AG04450 (cell line): ENCODE measurements around the gene ACACB. TPM values are rescaled to one million over a fixed set of nuclear protein-coding genes. Genes with fewer than 3 reads are reported as not detected.

Experiments
- CTCF ChIA-PET: fragments of 300-600, 350-600 bp; formaldehyde crosslinking; extraction: SDS; loops from one replicate; lab custom pipeline; 2022; ENCODE audit warnings: antibody characterized with exemption, inconsistent platforms; lab: Charles Lee
- POLR2A ChIA-PET: fragments of 350-600 bp; formaldehyde crosslinking; extraction: SDS; loops from one replicate; lab custom pipeline; 2021; ENCODE audit warnings: antibody characterized with exemption, inconsistent platforms; lab: Yijun Ruan, JAX
- DNase-seq: peaks from one replicate; pipeline ENCODE4 v3.0.0-alpha.2; 2011; ENCODE audit warnings: low read depth, low spot score
- H3K27ac ChIP-seq: one replicate; pipeline ENCODE4 v1.5.1; 2012; ENCODE audit warnings: low read depth, low read length, control low read depth
- H3K27me3 ChIP-seq: one replicate; pipeline ENCODE4 v1.6.0; 2012; ENCODE audit warnings: low read length; ENCODE audit not compliant: control insufficient read depth, insufficient read depth
- H3K4me3 ChIP-seq: 2 replicates; pipeline ENCODE4 v1.5.1; 2011; ENCODE audit warnings: mild to moderate bottlenecking, low read depth, low read length, control low read depth
- H3K9me3 ChIP-seq: 2 replicates; pipeline ENCODE4 v1.5.1; 2012; ENCODE audit warnings: low read length; ENCODE audit not compliant: control insufficient read depth, insufficient read depth
- CTCF ChIP-seq: IDR thresholded peaks from 2 replicates; pipeline ENCODE4 v1.5.1; 2011; ENCODE audit warnings: low read depth, low read length, control low read depth, inconsistent platforms
- polyA plus RNA-seq: library from polyadenylated mRNA; depleted of rRNA; stranded (reverse); fragments of >200 nt; gene quantifications from 2 replicates; pipeline ENCODE4 v1.2.3, GENCODE V29; 2011

Gene ACACB
- polyA plus RNA-seq, 1 experiment = 3.2 TPM

- POLR2A ChIA-PET = no interaction called here
- H3K4me3 ChIP-seq = no peak overlapping the region
- CTCF ChIA-PET = no interaction called here
- no peak for DNase-seq
- H3K9me3 ChIP-seq = no peaks in the 10 kb centered on the region; the same call in 1 of the 2 replicates
- H3K27me3 ChIP-seq = peaks cover 9% of the 10 kb centered on the region
- TF ChIP-seq CTCF = no peak
- H3K27ac ChIP-seq = no peak overlapping the region
Measured at GRCh38 chr12:109287181-109287580, 170.8 kb downstream of the ACACB start.

GRCh38 chr12:109287811-109288469, 171.6 kb downstream of the ACACB start:
- no peak overlapping the region for H3K4me3 ChIP-seq
- ChIA-PET POLR2A (no interaction called here), CTCF (no interaction called here)
- DNase-seq = no peak
- no peak overlapping the region for H3K27ac ChIP-seq
- peaks cover 9% of the 10 kb centered on the region for H3K27me3 ChIP-seq
- TF ChIP-seq CTCF = no peak
- H3K9me3 ChIP-seq = no peaks in the 10 kb centered on the region; the same call in 1 of the 2 replicates

GRCh38 chr12:109288571-109288970, 172.2 kb downstream of the ACACB start:
- Histone ChIP-seq H3K4me3 (no peak overlapping the region), H3K27me3 (peaks cover 9% of the 10 kb centered on the region), H3K9me3 (no peaks in the 10 kb centered on the region; the same call in 1 of the 2 replicates), H3K27ac (no peak overlapping the region)
- TF ChIP-seq CTCF = no peak
- CTCF ChIA-PET = no interaction called here
- DNase-seq = no peak
- POLR2A ChIA-PET = no interaction called here

- CTCF ChIA-PET = no interaction called here
Measured at GRCh38 chr12:109289004-109289403, 172.6 kb downstream of the ACACB start.

More at GRCh38 chr12:109289004-109289403, 172.6 kb downstream of the ACACB start:
- H3K9me3 ChIP-seq = no peaks in the 10 kb centered on the region; the same call in 1 of the 2 replicates
- DNase-seq = no peak
- POLR2A ChIA-PET = no interaction called here
- H3K4me3 ChIP-seq = no peak overlapping the region
- no peak overlapping the region for H3K27ac ChIP-seq
- no peak for TF ChIP-seq CTCF
- H3K27me3 ChIP-seq = peaks cover 9% of the 10 kb centered on the region
